GM12878 (cell line): ENCODE data around the gene EHBP1. TPM values are rescaled to one million over a fixed set of nuclear protein-coding genes. Genes with fewer than 3 reads are reported as not detected.

Experiments
- FOXM1 ChIP-seq: IDR thresholded peaks from 2 replicates; pipeline ENCODE4 v1.6.1; 2012; ENCODE audit warnings: low read depth, mild to moderate bottlenecking, inconsistent platforms, low read length, moderate library complexity
- HDAC6 ChIP-seq: fragments of 200-600 bp; sonication (generic); IDR thresholded peaks from one replicate; pipeline ENCODE4 v1.8.0; 2017; ENCODE audit warnings: antibody characterized with exemption; ENCODE audit not compliant: unreplicated experiment
- MEF2A ChIP-seq: IDR thresholded peaks from 2 replicates; pipeline ENCODE4 v1.6.1; 2011; ENCODE audit warnings: low read depth, mild to moderate bottlenecking, low read length, moderate library complexity; ENCODE audit not compliant: insufficient read depth
- MTA2 ChIP-seq: fragments of 450-650 bp; IDR thresholded peaks from 2 replicates; pipeline ENCODE4 v1.6.1; 2016; ENCODE audit warnings: low read depth, mild to moderate bottlenecking, moderate library complexity
- NKRF ChIP-seq: fragments of 450-650 bp; conservative IDR thresholded peaks from 2 replicates; pipeline ENCODE4 v1.6.1; 2017; ENCODE audit warnings: mild to moderate bottlenecking, moderate library complexity
- NR2F1 ChIP-seq: fragments of 450-650 bp; conservative IDR thresholded peaks from 2 replicates; pipeline ENCODE4 v1.6.1; 2017; ENCODE audit warnings: mild to moderate bottlenecking
- RELA ChIP-seq: fragments of 450-650 bp; IDR thresholded peaks from 2 replicates; pipeline ENCODE4 v1.8.0; 2014; ENCODE audit warnings: borderline replicate concordance; ENCODE audit not compliant: partially characterized antibody
- RUNX3 ChIP-seq: IDR thresholded peaks from 2 replicates; pipeline ENCODE4 v1.6.1; 2012; ENCODE audit warnings: low read length, inconsistent platforms
- SMARCA5 ChIP-seq: fragments of 450-650 bp; IDR thresholded peaks from 2 replicates; pipeline ENCODE4 v1.6.1; 2017; ENCODE audit warnings: mild to moderate bottlenecking
- SMC3 ChIP-seq: IDR thresholded peaks from 2 replicates; pipeline ENCODE4 v1.6.1; 2011; ENCODE audit warnings: low read length, improper control_type of control experiment, borderline replicate concordance
- TCF12 ChIP-seq: IDR thresholded peaks from 2 replicates; pipeline ENCODE4 v1.6.1; 2011; ENCODE audit warnings: low read depth, mild to moderate bottlenecking, low read length
- ZBED1 ChIP-seq: IDR thresholded peaks from 2 replicates; pipeline ENCODE4 v1.6.1; 2016; ENCODE audit warnings: borderline replicate concordance
- polyA plus RNA-seq, 11 experiments: library from polyadenylated mRNA; depleted of rRNA in 4 of 11; unstranded in 6 of 11; stranded (reverse) in 5 of 11; fragments of >200 nt; fragmentation: Nextera tagmentation in 4 of 11; fragmentation: Illumina TruSeq in 1 of 11; extraction: Ambion mirVana in 4 of 11; extraction: Trizol in 1 of 11; gene quantifications; 1 replicate in 1 of 11; 2 replicates in 10 of 11; pipeline versions ENCODE4 v1.2.1 to v1.2.3, GENCODE V29; 2011 to 2016; ENCODE audit warnings: inconsistent platforms in 2 of 11, missing spikeins in 2 of 11, low read depth in 1 of 11
- total RNA-seq, 4 experiments: library from RNA; depleted of rRNA in 3 of 4; stranded (reverse); fragments of >200 nt in 3 of 4; fragmentation: Illumina TruSeq in 1 of 4; extraction: Trizol in 1 of 4; gene quantifications; 2 replicates each; pipeline versions ENCODE4 v1.2.1 to v1.2.3, GENCODE V29; 2013 to 2021
- TF ChIP-seq, protein P1 (sequence below): fragments of 450-650 bp; IDR thresholded peaks from 2 replicates; pipeline ENCODE4 v1.6.1; 2018; ENCODE audit warnings: borderline replicate concordance, mild to moderate bottlenecking; ENCODE audit not compliant: partially characterized antibody

The EHBP1 gene
- total and polyA plus RNA-seq, 10 of the 15 experiments (the other 5 are each of a cell fraction or from before 2014, with no cell fraction given), result 5.7 to 26.1 (median 13.6) TPM

- TF ChIP-seq SMC3 (no peak), RUNX3 (no peak), NR2F1 (no peak), RELA (no peak), ZBED1 (no peak), SMARCA5 (no peak), FOXM1 (no peak), TCF12 (no peak), NKRF (no peak), HDAC6 (no peak), MTA2 (no peak), MEF2A (no peak)
- TF ChIP-seq, protein P1, sequence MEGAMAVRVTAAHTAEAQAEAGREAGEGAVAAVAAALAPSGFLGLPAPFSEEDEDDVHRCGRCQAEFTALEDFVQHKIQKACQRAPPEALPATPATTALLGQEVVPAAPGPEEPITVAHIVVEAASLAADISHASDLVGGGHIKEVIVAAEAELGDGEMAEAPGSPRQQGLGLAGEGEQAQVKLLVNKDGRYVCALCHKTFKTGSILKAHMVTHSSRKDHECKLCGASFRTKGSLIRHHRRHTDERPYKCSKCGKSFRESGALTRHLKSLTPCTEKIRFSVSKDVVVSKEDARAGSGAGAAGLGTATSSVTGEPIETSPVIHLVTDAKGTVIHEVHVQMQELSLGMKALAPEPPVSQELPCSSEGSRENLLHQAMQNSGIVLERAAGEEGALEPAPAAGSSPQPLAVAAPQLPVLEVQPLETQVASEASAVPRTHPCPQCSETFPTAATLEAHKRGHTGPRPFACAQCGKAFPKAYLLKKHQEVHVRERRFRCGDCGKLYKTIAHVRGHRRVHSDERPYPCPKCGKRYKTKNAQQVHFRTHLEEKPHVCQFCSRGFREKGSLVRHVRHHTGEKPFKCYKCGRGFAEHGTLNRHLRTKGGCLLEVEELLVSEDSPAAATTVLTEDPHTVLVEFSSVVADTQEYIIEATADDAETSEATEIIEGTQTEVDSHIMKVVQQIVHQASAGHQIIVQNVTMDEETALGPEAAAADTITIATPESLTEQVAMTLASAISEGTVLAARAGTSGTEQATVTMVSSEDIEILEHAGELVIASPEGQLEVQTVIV, result no peak
Observed at GRCh38 chr2:62883629-62884028, 178.1 kb downstream of the EHBP1 start (continued).
